ENCODE data around the gene SASH1.

The SASH1 gene

GRCh38 chr6:148382861-148383260, 40.2 kb downstream of the SASH1 start:
- Histone ChIP-seq H3K9me3 (ENCODE audit: low read length) (no peaks in the 10 kb centered on the region), H3K4me3 (ENCODE audit: low read depth, low read length, poor library complexity, severe bottlenecking) (no peak overlapping the region), H3K27ac (ENCODE audit: low read depth, low read length, poor library complexity, severe bottlenecking) (no peak overlapping the region), H4K20me1 (ENCODE audit: insufficient read depth, low read length) (no peaks in the 10 kb centered on the region), H3K79me2 (ENCODE audit: insufficient read depth, low read length) (no peaks in the 10 kb centered on the region), H3K27me3 (ENCODE audit: insufficient read depth, low read length) (no peaks in the 10 kb centered on the region), H3K9me2 (ENCODE audit: low read depth, low read length) (no peaks in the 10 kb centered on the region), H3F3A (ENCODE audit: insufficient read depth, low read length) (no peaks in the 10 kb centered on the region), H3K9ac (ENCODE audit: low read length) (no peak overlapping the region), H3K4me2 (ENCODE audit: low read length) (no peak overlapping the region), H3K36me3 (ENCODE audit: insufficient read depth, low read length) (no peaks in the 10 kb centered on the region), H3K4me1 (ENCODE audit: insufficient read depth, low read length, severe bottlenecking) (no peaks in the 10 kb centered on the region), H2AFZ (ENCODE audit: low read length) (no peak overlapping the region)
- TF ChIP-seq EZH2 (IDR thresholded peaks at IDR 0.05; ENCODE audit: borderline replicate concordance, low read length), result no peak
- no peak for TF ChIP-seq CTCF (IDR thresholded peaks at IDR 0.05; ENCODE audit: low read length)

GRCh38 chr6:148383658-148384368, 41.2 kb downstream of the SASH1 start:
- Histone ChIP-seq H3K4me1 (ENCODE audit: insufficient read depth, low read length, severe bottlenecking) (no peaks in the 10 kb centered on the region), H3K9me3 (ENCODE audit: low read length) (no peaks in the 10 kb centered on the region), H3K79me2 (ENCODE audit: insufficient read depth, low read length) (no peaks in the 10 kb centered on the region), H3K27me3 (ENCODE audit: insufficient read depth, low read length) (no peaks in the 10 kb centered on the region), H3K9ac (ENCODE audit: low read length) (no peak overlapping the region), H3K4me3 (ENCODE audit: low read depth, low read length, poor library complexity, severe bottlenecking) (no peak overlapping the region), H3K4me2 (ENCODE audit: low read length) (no peak overlapping the region), H2AFZ (ENCODE audit: low read length) (no peak overlapping the region), H3K9me2 (ENCODE audit: low read depth, low read length) (no peaks in the 10 kb centered on the region), H4K20me1 (ENCODE audit: insufficient read depth, low read length) (no peaks in the 10 kb centered on the region), H3K27ac (ENCODE audit: low read depth, low read length, poor library complexity, severe bottlenecking) (no peak overlapping the region), H3F3A (ENCODE audit: insufficient read depth, low read length) (no peaks in the 10 kb centered on the region), H3K36me3 (ENCODE audit: insufficient read depth, low read length) (no peaks in the 10 kb centered on the region)
- no peak for TF ChIP-seq CTCF (IDR thresholded peaks at IDR 0.05; ENCODE audit: low read length)
- no peak for TF ChIP-seq EZH2 (IDR thresholded peaks at IDR 0.05; ENCODE audit: borderline replicate concordance, low read length)

GRCh38 chr6:148385379-148385778, 42.7 kb downstream of the SASH1 start:
- Histone ChIP-seq H4K20me1 (ENCODE audit: insufficient read depth, low read length) (no peaks in the 10 kb centered on the region), H3K4me2 (ENCODE audit: low read length) (no peak overlapping the region), H3K36me3 (ENCODE audit: insufficient read depth, low read length) (no peaks in the 10 kb centered on the region), H3K9ac (ENCODE audit: low read length) (no peak overlapping the region), H3K9me3 (ENCODE audit: low read length) (no peaks in the 10 kb centered on the region), H3K4me1 (ENCODE audit: insufficient read depth, low read length, severe bottlenecking) (no peaks in the 10 kb centered on the region), H3K4me3 (ENCODE audit: low read depth, low read length, poor library complexity, severe bottlenecking) (no peak overlapping the region), H3K79me2 (ENCODE audit: insufficient read depth, low read length) (no peaks in the 10 kb centered on the region), H3K27me3 (ENCODE audit: insufficient read depth, low read length) (no peaks in the 10 kb centered on the region), H3F3A (ENCODE audit: insufficient read depth, low read length) (no peaks in the 10 kb centered on the region), H3K27ac (ENCODE audit: low read depth, low read length, poor library complexity, severe bottlenecking) (no peak overlapping the region), H2AFZ (ENCODE audit: low read length) (no peak overlapping the region), H3K9me2 (ENCODE audit: low read depth, low read length) (no peaks in the 10 kb centered on the region)
- TF ChIP-seq CTCF (IDR thresholded peaks at IDR 0.05; ENCODE audit: low read length) (no peak), EZH2 (IDR thresholded peaks at IDR 0.05; ENCODE audit: borderline replicate concordance, low read length) (no peak)
